K562 (cell line): Measurements from ENCODE around the gene CCSER1. TPM values are rescaled to one million over a fixed set of nuclear protein-coding genes. Genes with fewer than 3 reads are reported as not detected.
"Not testable (repeated sequence)": the region's sequence is repeated elsewhere in the genome, so short reads cannot be mapped to it uniquely, and the experiment has no call there.

Experiments
- ATAC-seq: fragments of 200-7000 bp; cut with Tn5 transposase; 3 replicates; pipeline ENCODE4 v1.9.1; 2020; ENCODE audit warnings: moderate library complexity
- BruUV-seq: library from RNA; stranded (reverse); fragments of 400-500 nt; replicated peaks from 2 replicates; lab custom pipeline; 2021; lab: Mats Ljungman, UMichigan
- CTCF ChIA-PET: fragments of 300-600 bp; formaldehyde crosslinking; extraction: SDS; loops from one replicate; lab custom pipeline; 2021; ENCODE audit warnings: low intra/inter-chr PET ratio; lab: Yijun Ruan, JAX
- POLR2A ChIA-PET: fragments of 300-600, 350-650 bp; sonication (Branson Sonifier 250); formaldehyde crosslinking; extraction: SDS; loops from one replicate; lab custom pipeline; 2021; ENCODE audit warnings: antibody characterized with exemption, inconsistent platforms; lab: Yijun Ruan, JAX
- DNase-seq, 4 experiments: peaks; one replicate each; pipeline versions ENCODE4 v3.0.0 to v3.0.0-alpha.2; 2011 to 2018; ENCODE audit warnings: low spot score in 3 of 4, mixed read lengths in 3 of 4; ENCODE audit errors: extremely low read depth in 1 of 4
- FAIRE-seq: peaks from 2 replicates; lab custom pipeline; 2011; peaks lifted over from hg19 to GRCh38; lab: Jason Lieb, UNC
- H2AFZ ChIP-seq: 2 replicates; pipeline ENCODE4 v1.6.0; 2011; ENCODE audit warnings: low read depth, low read length, control low read depth, inconsistent platforms
- H3K27ac ChIP-seq: fragments of 200-600 bp; 3 replicates; pipeline ENCODE4 v1.8.0; 2011; ENCODE audit warnings: low read depth, mild to moderate bottlenecking, control low read depth, inconsistent platforms, low read length, moderate library complexity, mixed read lengths; ENCODE audit errors: extremely low read depth
- H3K27me3 ChIP-seq, 2 experiments: fragments of 300-600 bp in 1 of 2; 2 replicates in 1 of 2; 3 replicates in 1 of 2; pipeline versions ENCODE4 v1.6.0 to v1.8.0; 2011; ENCODE audit warnings: inconsistent platforms in 2 of 2, low read length in 2 of 2, mild to moderate bottlenecking in 1 of 2, mixed read lengths in 1 of 2, moderate library complexity in 1 of 2; ENCODE audit not compliant: control insufficient read depth in 2 of 2, insufficient read depth in 2 of 2
- H3K36me3 ChIP-seq: fragments of 300-600 bp; 3 replicates; pipeline ENCODE4 v1.8.0; 2011; ENCODE audit warnings: mild to moderate bottlenecking, low read length, inconsistent platforms; ENCODE audit not compliant: control insufficient read depth, insufficient read depth
- H3K4me1 ChIP-seq, 2 experiments: fragments of 200-600 bp in 1 of 2; replicated peaks in 1 of 2; 2 replicates in 1 of 2; 3 replicates in 1 of 2; pipeline versions ENCODE4 v1.5.1 to v1.8.0; 2011; ENCODE audit warnings: inconsistent platforms in 2 of 2, low read length in 2 of 2, mild to moderate bottlenecking in 1 of 2, mixed read lengths in 1 of 2, moderate library complexity in 1 of 2; ENCODE audit not compliant: control insufficient read depth in 2 of 2, insufficient read depth in 2 of 2
- H3K4me2 ChIP-seq: 2 replicates; pipeline ENCODE4 v1.6.1; 2011; ENCODE audit warnings: low read length, control low read depth, inconsistent platforms, mixed read lengths; ENCODE audit not compliant: insufficient read depth
- H3K4me3 ChIP-seq: fragments of 200-600 bp; sonication (generic), shearing (Covaris generic); 2 replicates; pipeline ENCODE4 v1.5.1; 2016; ENCODE audit warnings: control low read depth, inconsistent platforms
- H3K79me2 ChIP-seq: fragments of 200-600 bp; 3 replicates; pipeline ENCODE4 v1.8.0; 2011; ENCODE audit warnings: low read length, inconsistent platforms; ENCODE audit not compliant: control insufficient read depth, insufficient read depth
- H3K9ac ChIP-seq, 2 experiments: 2 replicates each; pipeline versions ENCODE4 v1.6.0 to v1.6.1; 2011; ENCODE audit warnings: low read depth in 2 of 2, low read length in 2 of 2, control low read depth in 1 of 2, inconsistent platforms in 1 of 2, mild to moderate bottlenecking in 1 of 2, mixed read lengths in 1 of 2; ENCODE audit not compliant: insufficient read depth in 1 of 2
- H3K9me1 ChIP-seq: one replicate; pipeline ENCODE4 v1.6.0; 2011; ENCODE audit warnings: inconsistent platforms, mild to moderate bottlenecking, low read length, moderate library complexity; ENCODE audit not compliant: control insufficient read depth, insufficient read depth
- H3K9me3 ChIP-seq: replicated peaks from 2 replicates; pipeline ENCODE4 v1.5.1; 2011; ENCODE audit warnings: low read depth, low read length, inconsistent platforms; ENCODE audit not compliant: control insufficient read depth, insufficient read depth
- H4K20me1 ChIP-seq: replicated peaks from 2 replicates; pipeline ENCODE4 v1.6.1; 2011; ENCODE audit warnings: low read length, inconsistent platforms, mixed read lengths; ENCODE audit not compliant: control insufficient read depth, insufficient read depth
- ARID4B ChIP-seq: sonication (generic); formaldehyde crosslinking; IDR thresholded peaks from 2 replicates; pipeline ENCODE4 v1.8.0; 2022; ENCODE audit warnings: mild to moderate bottlenecking, missing genetic modification reagents
- MTA3 ChIP-seq: fragments of 450-650 bp; formaldehyde crosslinking; IDR thresholded peaks from 2 replicates; pipeline ENCODE4 v1.6.1; 2017; ENCODE audit warnings: mild to moderate bottlenecking, borderline replicate concordance
- POLR2B ChIP-seq: fragments of 450-650 bp; IDR thresholded peaks from 2 replicates; pipeline ENCODE4 v1.6.1; 2018; ENCODE audit warnings: low read depth; ENCODE audit not compliant: partially characterized antibody
- ZNF143 ChIP-seq: sonication (generic); formaldehyde crosslinking; IDR thresholded peaks from 2 replicates; pipeline ENCODE4 v1.9.0; 2022; ENCODE audit warnings: mild to moderate bottlenecking, missing genetic modification reagents
- ZNF699 ChIP-seq: fragments of 250-450 bp; sonication (Bioruptor Pico); IDR thresholded peaks from 2 replicates; pipeline ENCODE4 v1.8.0; 2021; ENCODE audit warnings: mild to moderate bottlenecking, moderate library complexity; ENCODE audit not compliant: insufficient replicate concordance
- WGBS: fragments of 100-300 bp; shearing (Covaris generic); methylation state at CpG from one replicate; pipeline ENCODE4 v1.1.6; 2016; ENCODE audit warnings: low coverage, mixed read lengths; ENCODE audit not compliant: insufficient coverage; ENCODE audit errors: missing lambda C conversion rate; 5-methylcytosine and 5-hydroxymethylcytosine counted together
- in situ Hi-C: fragments of 300-500 bp; cut with MboI; formaldehyde crosslinking; loops from 4 replicates; pipeline ENCODE4 v1.15.0; 2018; ENCODE audit warnings: inconsistent platforms, mixed read lengths
- intact Hi-C: fragments of 100-400 bp; cut with micrococcal nuclease; formaldehyde crosslinking; loops from 2 replicates; pipeline ENCODE4 v1.14.2; 2022
- polyA plus RNA-seq, 8 experiments: library from polyadenylated mRNA; depleted of rRNA in 4 of 8; stranded (reverse) in 5 of 8; unstranded in 3 of 8; fragments of >200 nt; fragmentation: Nextera tagmentation in 2 of 8; fragmentation: Illumina TruSeq in 1 of 8; extraction: Ambion mirVana in 2 of 8; extraction: Trizol in 1 of 8; gene quantifications; 2 replicates each; pipeline versions ENCODE4 v1.2.1 to v1.2.3, GENCODE V29; 2011 to 2014; ENCODE audit warnings: inconsistent platforms in 1 of 8, missing spikeins in 1 of 8
- total RNA-seq, 7 experiments: library from RNA; depleted of rRNA in 6 of 7; stranded (reverse); fragments of >200 nt in 6 of 7; fragmentation: Illumina TruSeq in 2 of 7; extraction: Trizol in 2 of 7; gene quantifications; 2 replicates each; pipeline versions ENCODE4 v1.2.1 to v1.2.3, GENCODE V29; 2011 to 2021; ENCODE audit warnings: low replicate concordance in 1 of 7

Gene CCSER1
- total and polyA plus RNA-seq, 9 of the 15 experiments (the other 6 are each of a cell fraction or from before 2014, with no cell fraction given): not detected

GRCh38 chr4:91622925-91623602 lies 1495.9 kb downstream of the CCSER1 start:
- no peak overlapping the region for H2AFZ ChIP-seq
- no TSS peak for BruUV-seq
- CTCF ChIA-PET: no interaction called here
- POLR2A ChIA-PET: no interaction called here
- intact Hi-C loops: no loop called here
- no peaks in the 10 kb centered on the region for H3K4me1 ChIP-seq
- no peaks in the 10 kb centered on the region for H3K27me3 ChIP-seq
- no peaks in the 10 kb centered on the region for H3K9me3 ChIP-seq
- ATAC-seq (no peak), FAIRE-seq (no peak), DNase-seq (no peak)
- H4K20me1 ChIP-seq: no peaks in the 10 kb centered on the region
- H3K79me2 ChIP-seq: no peaks in the 10 kb centered on the region
- TF ChIP-seq POLR2B (no peak), ARID4B (no peak), MTA3 (no peak), ZNF143 (no peak), ZNF699 (no peak)
- H3K27ac ChIP-seq: no peak overlapping the region
- in situ Hi-C loops: no loop called here
- no peak overlapping the region for H3K9ac ChIP-seq
- H3K4me2 ChIP-seq: no peak overlapping the region
- no peaks in the 10 kb centered on the region for H3K36me3 ChIP-seq
- H3K4me3 ChIP-seq: no peak overlapping the region
- no peaks in the 10 kb centered on the region for H3K9me1 ChIP-seq
- 0% methylated on average over 3 of the region's 3 CpGs for WGBS

- H3K36me3 ChIP-seq, H3K4me2 ChIP-seq, intact Hi-C loops, BruUV-seq, H3K9me1 ChIP-seq, H3K4me3 ChIP-seq, H3K27me3 ChIP-seq, H3K9ac ChIP-seq, FAIRE-seq, CTCF ChIA-PET, ATAC-seq, H4K20me1 ChIP-seq, H3K4me1 ChIP-seq, H3K9me3 ChIP-seq, in situ Hi-C loops, H3K79me2 ChIP-seq, H2AFZ ChIP-seq, DNase-seq, H3K27ac ChIP-seq, POLR2A ChIA-PET: not testable (repeated sequence)
- 0% methylated on average over 3 of the region's 4 CpGs for WGBS
Measured at GRCh38 chr4:91623603-91623967, 1496.4 kb downstream of the CCSER1 start.
